ENCODE data around the gene C2orf68.

Gene C2orf68

DNA sequence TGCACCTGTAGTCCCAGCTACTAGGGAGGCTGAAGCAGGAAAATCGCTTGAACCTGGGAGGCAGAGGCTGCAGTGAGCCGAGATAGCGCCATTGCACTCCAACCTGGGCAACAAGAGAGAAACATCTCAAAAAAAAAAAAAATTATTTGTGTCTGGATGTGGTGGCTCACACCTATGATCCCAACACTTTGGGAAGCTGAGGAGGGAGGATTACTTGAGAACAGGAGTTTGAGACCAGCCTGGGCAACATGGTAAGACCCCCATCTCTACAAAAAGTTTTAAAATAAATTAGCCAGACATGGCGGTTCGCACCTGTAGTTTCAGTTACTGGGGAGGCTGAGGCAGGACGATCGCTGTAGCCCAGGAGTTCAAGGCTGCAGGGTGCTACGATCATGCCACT lies 36.1 kb downstream of the C2orf68 start:
- Histone ChIP-seq H3K27ac (ENCODE audit: low read length) (no peak overlapping the region), H3K9me2 (replicated peaks; ENCODE audit: insufficient read depth, low read length) (no peaks in the 10 kb centered on the region), H3K79me2 (ENCODE audit: low read length) (peaks cover 32% of the 10 kb centered on the region), H3K4me2 (ENCODE audit: low read depth, low read length) (no peak overlapping the region), H2AFZ (ENCODE audit: low read length) (no peak overlapping the region), H3K9ac (ENCODE audit: low read length) (no peak overlapping the region), H3K9me3 (replicated peaks; ENCODE audit: insufficient read depth, low read length) (no peaks in the 10 kb centered on the region), H3K36me3 (replicated peaks; ENCODE audit: insufficient read depth, low read length) (no peaks in the 10 kb centered on the region), H3K4me1 (ENCODE audit: low read length) (peaks cover 11% of the 10 kb centered on the region; the same call in 1 of the 2 replicates), H3K4me3 (ENCODE audit: low read length) (no peak overlapping the region), H3F3A (ENCODE audit: insufficient read depth, low read length) (no peaks in the 10 kb centered on the region), H3K27me3 (replicated peaks; ENCODE audit: insufficient read depth, low read length) (peaks cover 5% of the 10 kb centered on the region), H4K20me1 (ENCODE audit: insufficient read depth, low read length) (no peaks in the 10 kb centered on the region)
- no peak for DNase-seq
- TF ChIP-seq, protein P1, sequence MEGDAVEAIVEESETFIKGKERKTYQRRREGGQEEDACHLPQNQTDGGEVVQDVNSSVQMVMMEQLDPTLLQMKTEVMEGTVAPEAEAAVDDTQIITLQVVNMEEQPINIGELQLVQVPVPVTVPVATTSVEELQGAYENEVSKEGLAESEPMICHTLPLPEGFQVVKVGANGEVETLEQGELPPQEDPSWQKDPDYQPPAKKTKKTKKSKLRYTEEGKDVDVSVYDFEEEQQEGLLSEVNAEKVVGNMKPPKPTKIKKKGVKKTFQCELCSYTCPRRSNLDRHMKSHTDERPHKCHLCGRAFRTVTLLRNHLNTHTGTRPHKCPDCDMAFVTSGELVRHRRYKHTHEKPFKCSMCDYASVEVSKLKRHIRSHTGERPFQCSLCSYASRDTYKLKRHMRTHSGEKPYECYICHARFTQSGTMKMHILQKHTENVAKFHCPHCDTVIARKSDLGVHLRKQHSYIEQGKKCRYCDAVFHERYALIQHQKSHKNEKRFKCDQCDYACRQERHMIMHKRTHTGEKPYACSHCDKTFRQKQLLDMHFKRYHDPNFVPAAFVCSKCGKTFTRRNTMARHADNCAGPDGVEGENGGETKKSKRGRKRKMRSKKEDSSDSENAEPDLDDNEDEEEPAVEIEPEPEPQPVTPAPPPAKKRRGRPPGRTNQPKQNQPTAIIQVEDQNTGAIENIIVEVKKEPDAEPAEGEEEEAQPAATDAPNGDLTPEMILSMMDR (IDR thresholded peaks at IDR 0.05; ENCODE audit: low read length) = no peak

DNA sequence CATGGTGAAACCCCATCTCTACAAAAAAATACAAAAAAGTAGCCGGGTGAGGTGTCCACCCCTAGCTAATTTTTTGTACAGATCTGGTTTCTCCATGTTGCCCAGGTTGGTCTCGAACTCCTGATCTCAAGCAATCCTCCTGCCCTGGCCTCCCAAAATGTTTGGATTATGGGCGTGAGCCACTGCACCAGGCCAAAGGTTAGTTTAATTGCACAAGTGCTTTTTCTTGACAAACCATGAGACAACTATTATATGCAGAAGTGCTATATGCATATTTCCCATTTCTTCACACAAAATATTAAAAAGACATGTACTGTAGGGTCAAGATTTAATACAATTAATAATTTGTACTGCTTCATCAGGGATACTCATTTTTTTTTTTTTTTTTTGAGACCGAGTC lies 45.6 kb downstream of the C2orf68 start:
- no peak overlapping the region for H3K4me3 ChIP-seq (ENCODE audit: low read length)
- no peaks in the 10 kb centered on the region for H3K36me3 ChIP-seq (replicated peaks; ENCODE audit: insufficient read depth, low read length)
- no peaks in the 10 kb centered on the region for H3K79me2 ChIP-seq (ENCODE audit: low read length)
- no peak overlapping the region for H3K4me2 ChIP-seq (ENCODE audit: low read depth, low read length)
- H3K27ac ChIP-seq (ENCODE audit: low read length) = no peak overlapping the region
- H3F3A ChIP-seq (ENCODE audit: insufficient read depth, low read length) = no peaks in the 10 kb centered on the region
- H3K9me3 ChIP-seq (replicated peaks; ENCODE audit: insufficient read depth, low read length) = no peaks in the 10 kb centered on the region
- no peak overlapping the region for H2AFZ ChIP-seq (ENCODE audit: low read length)
- no peaks in the 10 kb centered on the region for H4K20me1 ChIP-seq (ENCODE audit: insufficient read depth, low read length)
- no peak overlapping the region for H3K9ac ChIP-seq (ENCODE audit: low read length)
- peaks cover 6% of the 10 kb centered on the region for H3K27me3 ChIP-seq (replicated peaks; ENCODE audit: insufficient read depth, low read length)
- H3K4me1 ChIP-seq (ENCODE audit: low read length) = no peaks in the 10 kb centered on the region
- DNase-seq = no peak
- H3K9me2 ChIP-seq (replicated peaks; ENCODE audit: insufficient read depth, low read length) = no peaks in the 10 kb centered on the region
- TF ChIP-seq, protein P1 (IDR thresholded peaks at IDR 0.05; ENCODE audit: low read length) = no peak
- TF ChIP-seq EZH2 (optimal IDR thresholded peaks at IDR 0.05; ENCODE audit: low read depth, low read length) (no peak), EZH2phosphoT487 (IDR thresholded peaks at IDR 0.05; ENCODE audit: low read length) (no peak)

DNA sequence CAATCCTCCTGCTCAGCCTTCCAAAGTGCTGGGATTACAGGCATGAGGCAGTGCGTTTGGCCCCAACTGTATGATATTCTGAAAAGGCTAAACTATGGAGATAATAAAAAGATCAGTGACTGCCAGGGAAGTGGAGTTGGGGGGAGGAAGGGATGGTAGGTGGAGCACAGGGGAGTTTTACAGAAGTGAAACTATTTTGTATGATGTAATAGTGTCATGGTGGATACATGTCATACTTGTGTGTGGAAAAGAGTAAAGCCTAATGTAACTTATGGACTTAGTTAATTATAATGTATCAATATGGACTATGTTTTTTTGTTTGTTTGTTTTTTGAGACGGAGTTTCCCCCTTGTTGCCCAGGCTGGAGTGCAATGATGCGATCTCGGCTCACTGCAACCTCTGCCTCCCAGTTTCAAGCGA lies 47.7 kb downstream of the C2orf68 start:
- Histone ChIP-seq H3K4me2 (ENCODE audit: low read depth, low read length) (no peak overlapping the region), H4K20me1 (ENCODE audit: insufficient read depth, low read length) (no peaks in the 10 kb centered on the region), H3K79me2 (ENCODE audit: low read length) (peaks cover 16% of the 10 kb centered on the region), H3K27ac (ENCODE audit: low read length) (no peak overlapping the region), H3K4me3 (ENCODE audit: low read length) (no peak overlapping the region), H3K9ac (ENCODE audit: low read length) (no peak overlapping the region), H3K36me3 (replicated peaks; ENCODE audit: insufficient read depth, low read length) (no peaks in the 10 kb centered on the region), H2AFZ (ENCODE audit: low read length) (no peak overlapping the region), H3K27me3 (replicated peaks; ENCODE audit: insufficient read depth, low read length) (no peaks in the 10 kb centered on the region), H3K9me2 (replicated peaks; ENCODE audit: insufficient read depth, low read length) (no peaks in the 10 kb centered on the region), H3K4me1 (ENCODE audit: low read length) (no peaks in the 10 kb centered on the region), H3F3A (ENCODE audit: insufficient read depth, low read length) (no peaks in the 10 kb centered on the region), H3K9me3 (replicated peaks; ENCODE audit: insufficient read depth, low read length) (no peaks in the 10 kb centered on the region)
- TF ChIP-seq, protein P1 (IDR thresholded peaks at IDR 0.05; ENCODE audit: low read length) = no peak
- TF ChIP-seq EZH2phosphoT487 (IDR thresholded peaks at IDR 0.05; ENCODE audit: low read length) (no peak), EZH2 (optimal IDR thresholded peaks at IDR 0.05; ENCODE audit: low read depth, low read length) (no peak)
- DNase-seq = no peak

All from MM.1S (cell line).